ENCODE measurements around the gene TPGS1.

TPGS1 gene

GRCh38 chr19:492091-492531, 15.2 kb upstream of the TPGS1 start:
- ChIA-PET CTCF (interaction anchor here (2.3 to 2.6 kb wide), 2 partner anchors 14 to 18 kb away, joined by 7 to 14 read pairs; no protein-coding TSS in a partner anchor), POLR2A (no interaction called here)
- no peak for TF ChIP-seq CTCF (IDR thresholded peaks at IDR 0.05; ENCODE audit: control extremely low read depth, extremely low read depth, low read depth, missing control alignments)
- no peak for DNase-seq (ENCODE audit: extremely low spot score)

- no peak for DNase-seq (ENCODE audit: extremely low spot score)
Measured at GRCh38 chr19:493391-494170, 13.7 kb upstream of the TPGS1 start.

GRCh38 chr19:494171-495080, 12.9 kb upstream of the TPGS1 start:
- ChIA-PET CTCF (interaction anchor here (1.0 to 2.1 kb wide), 4 partner anchors 11 to 247 kb away, joined by 3 to 18 read pairs (median 4); partner anchors contain the start of gene TPGS1), POLR2A (no interaction called here)
- TF ChIP-seq CTCF (IDR thresholded peaks at IDR 0.05; ENCODE audit: control extremely low read depth, extremely low read depth, low read depth, missing control alignments), result no peak
- DNase-seq (ENCODE audit: extremely low spot score), result no peak

More at GRCh38 chr19:493391-494170, 13.7 kb upstream of the TPGS1 start:
- CTCF ChIA-PET, result interaction anchor here (1.0 to 2.3 kb wide), 3 partner anchors 13 to 17 kb away, joined by 3 to 7 read pairs (median 4); no protein-coding TSS in a partner anchor
- POLR2A ChIA-PET, result no interaction called here
- TF ChIP-seq CTCF (IDR thresholded peaks at IDR 0.05; ENCODE audit: control extremely low read depth, extremely low read depth, low read depth, missing control alignments), result no peak

- CTCF ChIA-PET, result interaction anchor here (1.0 to 2.1 kb wide), 3 partner anchors 11 to 248 kb away, joined by 3 to 18 read pairs (median 8); partner anchors contain the start of gene TPGS1
- POLR2A ChIA-PET, result no interaction called here
- TF ChIP-seq CTCF (IDR thresholded peaks at IDR 0.05; ENCODE audit: control extremely low read depth, extremely low read depth, low read depth, missing control alignments), result no peak
- no peak for DNase-seq (ENCODE audit: extremely low spot score)
Measured at GRCh38 chr19:495081-495401, 12.3 kb upstream of the TPGS1 start.

GRCh38 chr19:495402-496111, 11.7 kb upstream of the TPGS1 start:
- DNase-seq (ENCODE audit: extremely low spot score), result peak; percentile 54
- ChIA-PET CTCF (interaction anchor here (0.7 to 2.1 kb wide), 4 partner anchors 10 to 248 kb away, joined by 3 to 18 read pairs (median 6); partner anchors contain the start of gene TPGS1), POLR2A (no interaction called here)
- peak; percentile 62 for TF ChIP-seq CTCF (IDR thresholded peaks at IDR 0.05; ENCODE audit: control extremely low read depth, extremely low read depth, low read depth, missing control alignments)
